ENCODE results near the gene PHKG2.

Gene PHKG2

GRCh38 chr16:30728899-30729672 is 19.1 kb upstream of the PHKG2 start:
- no peak for FAIRE-seq

GRCh38 chr16:30731411-30731810 is 16.8 kb upstream of the PHKG2 start:
- no peak for FAIRE-seq

- no peak for FAIRE-seq
Observed at GRCh38 chr16:30736995-30737793, 11.0 kb upstream of the PHKG2 start.

GRCh38 chr16:30737794-30738648 is 10.2 kb upstream of the PHKG2 start:
- FAIRE-seq: no peak

- no peak for FAIRE-seq
Observed at GRCh38 chr16:30738984-30739951, 9.0 kb upstream of the PHKG2 start.

- no peak for FAIRE-seq
Observed at GRCh38 chr16:30740364-30741251, 7.6 kb upstream of the PHKG2 start.

- no peak for FAIRE-seq
Observed at GRCh38 chr16:30741461-30741914, 6.7 kb upstream of the PHKG2 start.

GRCh38 chr16:30743716-30744115 is 4.5 kb upstream of the PHKG2 start:
- FAIRE-seq: no peak

- no peak for FAIRE-seq
Observed at GRCh38 chr16:30744183-30744582, 4.0 kb upstream of the PHKG2 start.

GRCh38 chr16:30745082-30745481 is 3.1 kb upstream of the PHKG2 start:
- no peak for FAIRE-seq

- FAIRE-seq: no peak
Observed at GRCh38 chr16:30746638-30747175, 1.5 kb upstream of the PHKG2 start.

GRCh38 chr16:30747331-30747730 is 894 bp upstream of the PHKG2 start:
- FAIRE-seq: no peak

- FAIRE-seq: no peak
Observed at GRCh38 chr16:30748634-30749445, 615 bp downstream of the PHKG2 start.

- FAIRE-seq: no peak
Observed at GRCh38 chr16:30750201-30750600, 2.0 kb downstream of the PHKG2 start.

GRCh38 chr16:30750876-30751465 is 2.7 kb downstream of the PHKG2 start:
- FAIRE-seq: no peak

GRCh38 chr16:30753596-30753995 is 5.4 kb downstream of the PHKG2 start:
- FAIRE-seq: no peak

- FAIRE-seq: no peak
Observed at GRCh38 chr16:30755955-30756780, 7.9 kb downstream of the PHKG2 start.

GRCh38 chr16:30756781-30757100 is 8.5 kb downstream of the PHKG2 start:
- FAIRE-seq: no peak
